Psoas muscle (tissue), 8 donors: ENCODE data around the gene B3GALNT1. TPM values are rescaled to one million over a fixed set of nuclear protein-coding genes. Genes with fewer than 3 reads are reported as not detected.

ENCODE experiments used
- ATAC-seq, 4 donors: fragments of 200-7000 bp; cut with Tn5 transposase; one replicate each; pipeline ENCODE4 v1.9.1; 2020; ENCODE audit warnings: moderate library complexity in 3 of 4, mild to moderate bottlenecking in 2 of 4
- DNase-seq, 2 donors: peaks; one replicate each; pipeline ENCODE4 v3.0.0-alpha.2; 2020
- H3K27ac ChIP-seq: fragments of 200-600 bp; one replicate; pipeline ENCODE4 v1.8.0; 2022
- H3K27me3 ChIP-seq, 3 donors: fragments of 200-600 bp in 1 of 3; one replicate each; pipeline versions ENCODE4 v1.6.1 to v1.8.0; 2013 to 2022; ENCODE audit warnings: low read length in 2 of 3, mild to moderate bottlenecking in 2 of 3, moderate library complexity in 1 of 3; ENCODE audit not compliant: insufficient read depth in 3 of 3
- H3K36me3 ChIP-seq, 2 donors: fragments of 200-600 bp in 1 of 2; one replicate each; pipeline versions ENCODE4 v1.6.1 to v1.8.0; 2013 to 2022; ENCODE audit warnings: low read depth in 1 of 2, mild to moderate bottlenecking in 1 of 2, moderate library complexity in 1 of 2; ENCODE audit not compliant: insufficient read depth in 1 of 2
- H3K4me1 ChIP-seq: fragments of 200-600 bp; one replicate; pipeline ENCODE4 v1.8.0; 2022
- H3K4me3 ChIP-seq: fragments of 200-600 bp; one replicate; pipeline ENCODE4 v1.8.0; 2022; ENCODE audit warnings: mild to moderate bottlenecking
- H3K9me3 ChIP-seq: fragments of 200-600 bp; one replicate; pipeline ENCODE4 v1.8.0; 2022
- CTCF ChIP-seq: fragments of 200-600 bp; IDR thresholded peaks from one replicate; pipeline ENCODE4 v1.8.0; 2022; ENCODE audit warnings: antibody characterized with exemption
- WGBS, 3 donors: extraction: QIAGEN DNeasy Blood & Tissue Kit; methylation state at CpG; one replicate each; pipeline versions ENCODE4 v1.1.6 to v1.1.7; 2013; 5-methylcytosine and 5-hydroxymethylcytosine counted together
- intact Hi-C, 2 donors: fragments of 100-400 bp; cut with DNase I; formaldehyde crosslinking; loops; one replicate each; pipeline versions ENCODE4 v1.11.0 to v1.14.2; 2022
- polyA plus RNA-seq, 3 donors: library from polyadenylated mRNA; stranded (reverse); fragments of 200-250 nt; gene quantifications; one replicate each; pipeline ENCODE4 v1.2.3, GENCODE V29; 2013
- total RNA-seq, 4 donors: library from RNA; stranded (reverse); fragmentation: NEBNext Ultra II Directional in 2 of 4; extraction: Animal tissue kit (Norgen Biotek cat#: 25700) in 2 of 4; gene quantifications; one replicate each; pipeline versions ENCODE4 v1.2.1 to v1.2.4, GENCODE V29; 2021 to 2023
- donor health status: healthy with polysubstance abuse.
- donor health status: DM: no; HTN: no; CAD: no; lungs with moderate emphysema.
- donor health status: Bipolar disorder and iron deficiency.
- donor health status: healthy.
- donor health status: DM: yes; HTN: yes; CAD: no.
- donor health status: DM: no; HTN: no; CAD: no.
- donor health status: DM: no; HTN: no; CAD: no.
- donor health status: DM: yes; HTN: yes; CAD: no.

Gene B3GALNT1
- total and polyA plus RNA-seq, 7 donors, result 0.35 to 2.0 (median 0.74) TPM

DNA sequence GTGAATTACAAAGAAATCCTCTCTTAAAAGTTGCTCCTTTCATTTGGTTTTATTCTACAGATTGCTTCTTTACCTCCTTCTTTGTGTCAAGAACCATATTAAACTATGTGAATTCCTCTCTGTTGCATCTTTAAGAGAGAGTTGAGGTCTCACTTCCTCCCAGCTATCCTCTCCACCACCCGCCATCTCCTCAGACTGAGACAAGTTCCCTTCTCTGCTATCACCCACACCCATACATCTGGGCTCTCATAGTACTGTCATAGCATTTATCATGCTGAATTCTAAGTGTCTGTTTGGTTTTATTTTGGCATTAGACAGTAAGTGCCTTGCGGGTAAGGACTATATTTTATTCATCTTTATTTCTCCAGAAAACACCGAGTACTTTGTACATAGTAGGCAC lies 54.2 kb downstream of the B3GALNT1 start:
- WGBS, 3 donors, result 78 to 94% (median 92%) methylated on average over 3 of the region's 3 CpGs

GRCh38 chr3:161049683-161050248 lies 55.4 kb downstream of the B3GALNT1 start:
- Histone ChIP-seq H3K4me3 (no peak overlapping the region), H3K36me3 (no peaks in the 10 kb centered on the region), H3K27ac (no peak overlapping the region), H3K9me3 (no peaks in the 10 kb centered on the region), H3K27me3 (no peaks in the 10 kb centered on the region), H3K4me1 (no peaks in the 10 kb centered on the region)
- WGBS, 3 donors, result 57 to 71% (median 64%) methylated on average over 4 of the region's 4 CpGs
- TF ChIP-seq CTCF, result no peak
- ATAC-seq, result peak; percentile 43 to 69 (median 60)
- no peak for DNase-seq
- intact Hi-C loops, result no loop called here

More for the DNA sequence above, 54.2 kb downstream of the B3GALNT1 start:
- DNase-seq (no peak), ATAC-seq (peak in 1 of 4 donors; percentile 13)
- H3K27me3 ChIP-seq, result no peaks in the 10 kb centered on the region
- no peak overlapping the region for H3K4me3 ChIP-seq
- H3K9me3 ChIP-seq, result no peaks in the 10 kb centered on the region
- H3K36me3 ChIP-seq, result no peaks in the 10 kb centered on the region
- intact Hi-C loops, result no loop called here
- H3K4me1 ChIP-seq, result no peaks in the 10 kb centered on the region
- TF ChIP-seq CTCF, result no peak
- no peak overlapping the region for H3K27ac ChIP-seq

DNA sequence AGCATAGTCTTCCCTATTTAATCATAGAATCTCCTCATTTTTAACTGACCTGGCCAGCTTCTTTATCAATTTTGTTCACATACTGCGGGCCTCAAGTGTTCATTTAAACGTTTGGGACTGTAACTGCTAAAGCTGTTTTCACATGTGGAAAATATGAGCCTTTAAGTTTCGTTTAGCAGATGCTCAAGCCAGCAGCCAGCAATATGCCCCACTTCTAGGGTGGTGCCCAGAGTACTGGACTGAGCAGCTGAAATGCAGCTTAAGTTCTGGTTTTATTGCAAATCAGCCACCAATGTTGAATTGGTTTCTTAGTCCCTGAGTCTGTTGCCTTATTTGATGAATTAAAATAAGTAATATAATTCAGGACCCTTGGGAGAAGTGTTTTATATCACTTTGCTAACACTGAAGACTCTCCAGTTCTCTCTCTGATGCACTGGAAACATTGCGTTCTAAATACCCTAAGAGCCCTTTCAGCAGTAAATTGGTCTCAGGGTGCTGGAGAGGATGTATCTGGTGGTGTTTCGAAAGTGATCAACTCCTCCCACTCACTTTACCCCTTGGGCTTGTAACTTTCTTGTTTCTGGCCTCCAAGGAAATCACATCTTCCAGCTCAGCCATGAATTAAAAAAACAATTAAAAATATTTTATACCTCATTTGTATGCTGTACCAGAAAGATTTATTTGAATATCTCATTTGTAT lies 61.7 kb downstream of the B3GALNT1 start:
- Histone ChIP-seq H3K9me3 (no peaks in the 10 kb centered on the region), H3K27me3 (no peaks in the 10 kb centered on the region), H3K27ac (no peak overlapping the region), H3K4me1 (no peaks in the 10 kb centered on the region), H3K4me3 (no peak overlapping the region), H3K36me3 (peaks cover 0 to 4% of the 10 kb centered on the region in 2 donors)
- intact Hi-C loops, result no loop called here
- 71 to 79% (median 77%) methylated on average over 5 of the region's 5 CpGs for WGBS, 3 donors
- TF ChIP-seq CTCF, result no peak
- ATAC-seq, result no peak
- DNase-seq, result no peak

GRCh38 chr3:161042023-161042501 lies 63.1 kb downstream of the B3GALNT1 start:
- Histone ChIP-seq H3K36me3 (peaks cover 0 to 4% of the 10 kb centered on the region in 2 donors), H3K27me3 (no peaks in the 10 kb centered on the region), H3K4me3 (no peak overlapping the region), H3K4me1 (no peaks in the 10 kb centered on the region), H3K27ac (no peak overlapping the region), H3K9me3 (no peaks in the 10 kb centered on the region)
- 90 to 95% (median 94%) methylated on average over 2 of the region's 2 CpGs for WGBS, 3 donors
- intact Hi-C loops, result no loop called here
- ATAC-seq, result no peak
- no peak for TF ChIP-seq CTCF
- no peak for DNase-seq
